KG1 (cell line): ENCODE data around the gene FOXM1.

ENCODE experiments used
- DNase-seq: peaks from one replicate; lab custom pipeline; 2025; lab: John Stamatoyannopoulos, UW

FOXM1 gene

DNA sequence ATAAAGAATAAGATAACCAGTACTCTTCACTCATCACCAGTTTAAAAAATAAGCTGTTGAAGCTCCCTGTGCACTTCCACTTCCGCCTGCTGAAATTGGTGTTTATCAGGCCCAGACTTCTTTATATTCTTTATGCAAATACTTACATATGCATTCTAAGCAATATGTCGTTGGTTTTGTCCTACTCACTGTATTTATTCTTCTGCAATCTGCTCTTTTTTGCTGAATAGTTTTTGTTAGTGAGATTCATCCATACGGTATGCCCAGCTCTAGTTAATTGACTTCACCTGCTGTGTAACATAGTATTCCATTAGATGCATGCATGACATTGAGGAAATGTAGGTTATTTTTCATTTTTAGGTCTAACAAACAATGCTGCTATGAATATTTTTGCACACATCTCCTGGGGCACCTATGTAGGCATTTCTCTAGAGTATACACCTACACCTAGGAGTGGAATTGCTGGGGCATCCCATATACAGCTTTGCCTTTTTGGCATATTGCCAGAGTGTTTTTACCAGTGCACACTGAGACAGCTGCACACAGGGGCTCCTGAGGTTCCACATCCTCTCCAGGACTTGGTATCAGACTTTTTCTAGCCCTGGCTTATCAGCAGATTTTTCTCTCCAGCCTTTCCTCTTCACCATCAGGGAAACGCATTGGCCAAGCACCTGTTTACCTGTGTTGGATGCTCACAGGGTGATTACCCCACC lies 41.1 kb downstream of the FOXM1 start:
- no peak for DNase-seq

DNA sequence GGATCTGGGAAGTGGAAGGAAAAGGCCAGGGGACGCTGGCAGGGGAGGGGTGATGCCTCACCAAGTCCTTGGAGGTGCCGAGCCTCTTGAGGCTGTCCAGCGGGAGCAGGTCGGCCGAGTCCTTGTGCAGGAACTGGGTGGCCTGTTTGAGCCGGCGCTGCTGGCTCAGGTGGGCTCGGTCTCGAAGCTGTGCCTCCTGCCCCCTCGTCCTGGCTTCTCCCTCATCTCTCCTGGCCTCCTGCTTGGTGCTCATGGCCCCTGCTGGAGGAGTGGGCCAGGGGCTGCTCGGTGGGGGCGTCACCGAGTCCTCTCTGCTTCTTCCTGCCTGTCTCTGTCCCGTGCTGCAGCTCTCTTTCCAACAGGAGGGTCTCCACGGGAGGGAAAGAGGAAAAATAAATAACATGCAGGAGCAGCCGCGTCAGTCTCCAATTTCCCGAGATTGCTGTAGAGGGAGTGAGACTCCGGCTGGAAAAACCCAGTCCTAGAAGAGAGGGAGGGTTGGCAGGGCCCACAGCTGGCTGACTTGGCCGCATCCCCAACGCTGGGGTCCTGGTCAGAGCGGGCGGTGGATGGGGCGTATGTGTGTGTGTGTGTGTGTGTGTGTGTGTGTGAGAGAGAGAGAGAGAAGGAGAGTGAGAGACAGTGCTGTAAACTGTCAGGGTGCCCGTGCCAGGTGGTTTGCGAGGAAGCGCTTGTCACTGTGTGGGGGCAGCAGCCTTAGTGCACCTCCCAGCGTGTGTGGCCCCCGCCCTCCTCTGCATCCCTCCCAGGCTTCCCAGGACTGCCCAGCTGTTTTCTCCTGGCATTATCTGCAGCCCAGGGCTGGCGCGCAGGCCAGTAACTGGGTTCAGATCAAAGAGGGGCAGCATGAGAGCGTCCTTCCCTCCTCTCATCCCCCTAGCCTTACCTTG lies 42.1 kb downstream of the FOXM1 start, which contains the start of gene NRIP2:
NRIP2 (minus strand) TSS at position 455 of the 911 bp plus-strand sequence; CDS start at position 403, 52 bp downstream.
- DNase-seq, result no peak

DNA sequence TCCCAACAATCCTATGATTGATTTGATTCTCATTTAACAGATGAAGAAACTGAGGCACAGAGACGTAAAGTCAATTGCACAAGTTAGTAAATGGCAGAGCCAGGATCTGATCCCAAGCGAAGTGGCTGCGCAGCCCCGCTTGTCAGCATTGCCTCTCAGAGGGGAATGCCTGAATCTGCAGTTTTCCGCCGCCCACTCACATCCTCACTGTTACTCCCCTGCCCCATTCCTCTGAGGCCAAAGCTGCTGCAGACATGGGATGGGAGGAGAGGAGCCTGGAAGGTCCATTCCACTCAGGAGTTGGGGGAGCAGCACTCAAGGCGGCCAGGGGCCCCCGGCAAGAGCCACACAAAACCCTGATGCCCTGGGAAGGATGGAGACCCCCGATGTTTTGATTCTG lies 43.2 kb downstream of the FOXM1 start:
- DNase-seq, result no peak

DNA sequence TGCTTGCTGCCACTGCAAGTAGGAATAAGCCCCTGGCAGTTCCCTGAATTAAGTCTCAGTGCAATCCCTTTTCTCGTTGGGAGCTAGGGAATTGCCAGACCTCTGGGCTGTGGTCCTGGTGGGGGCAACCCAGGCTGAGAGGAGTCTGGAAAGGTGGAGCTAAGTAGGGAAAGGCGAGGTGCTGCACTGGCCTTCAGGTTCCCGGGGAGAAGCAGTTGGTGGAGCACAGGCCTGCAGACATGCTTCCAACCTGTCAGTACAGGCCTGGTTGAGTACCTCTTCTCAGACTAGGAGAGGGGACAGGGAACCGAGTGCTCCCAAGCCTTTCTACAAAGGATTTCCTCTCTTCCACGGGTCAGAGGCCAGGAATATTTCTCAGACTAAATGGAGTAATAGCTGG lies 43.6 kb downstream of the FOXM1 start:
- no peak for DNase-seq

DNA sequence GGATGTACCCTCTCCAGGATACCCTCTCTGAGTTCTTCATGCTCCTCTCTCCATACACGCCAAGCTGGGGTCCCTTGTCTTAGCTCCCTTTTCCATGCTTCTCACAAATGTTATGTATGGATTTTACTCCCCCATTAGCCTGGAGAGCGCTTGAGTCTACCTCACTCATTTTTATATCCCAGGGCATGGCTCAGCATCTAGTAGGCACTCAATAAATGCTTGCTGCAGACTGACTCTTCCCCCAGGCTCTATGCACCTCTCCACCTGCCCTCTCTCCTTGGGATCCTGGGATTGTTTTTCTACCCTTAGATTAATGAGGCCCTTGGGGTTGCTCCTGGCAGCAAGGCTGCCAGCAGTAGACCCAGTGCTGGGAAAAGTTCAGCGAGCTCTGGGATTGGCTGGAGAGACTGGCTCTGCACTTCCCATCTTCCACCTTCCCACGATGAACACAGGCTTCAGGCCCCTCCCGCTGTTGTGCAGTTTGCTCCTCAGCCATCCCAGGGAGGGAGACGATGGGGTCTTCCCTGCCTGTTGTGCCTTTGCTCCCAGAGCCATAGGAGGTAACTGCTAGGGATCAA lies 44.3 kb downstream of the FOXM1 start:
- DNase-seq, result no peak

DNA sequence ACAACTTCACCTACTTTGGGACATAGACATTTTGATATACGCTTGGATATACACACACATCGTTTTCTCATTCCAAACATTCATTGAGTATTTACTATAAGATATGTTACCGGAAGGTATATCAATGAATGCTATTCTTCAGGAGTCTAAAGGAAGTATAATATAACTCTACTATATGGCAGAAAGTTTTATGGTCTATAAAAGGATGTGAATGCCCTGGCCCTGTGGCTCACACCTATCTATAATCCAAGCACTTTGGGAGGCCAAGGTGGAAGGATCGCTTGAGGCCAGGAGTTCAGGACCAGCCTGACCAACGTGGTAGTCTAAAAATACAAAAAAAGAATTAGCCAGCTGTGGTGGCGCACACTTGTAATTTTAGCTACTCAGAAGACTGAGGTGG lies 47.7 kb downstream of the FOXM1 start:
- no peak for DNase-seq

DNA sequence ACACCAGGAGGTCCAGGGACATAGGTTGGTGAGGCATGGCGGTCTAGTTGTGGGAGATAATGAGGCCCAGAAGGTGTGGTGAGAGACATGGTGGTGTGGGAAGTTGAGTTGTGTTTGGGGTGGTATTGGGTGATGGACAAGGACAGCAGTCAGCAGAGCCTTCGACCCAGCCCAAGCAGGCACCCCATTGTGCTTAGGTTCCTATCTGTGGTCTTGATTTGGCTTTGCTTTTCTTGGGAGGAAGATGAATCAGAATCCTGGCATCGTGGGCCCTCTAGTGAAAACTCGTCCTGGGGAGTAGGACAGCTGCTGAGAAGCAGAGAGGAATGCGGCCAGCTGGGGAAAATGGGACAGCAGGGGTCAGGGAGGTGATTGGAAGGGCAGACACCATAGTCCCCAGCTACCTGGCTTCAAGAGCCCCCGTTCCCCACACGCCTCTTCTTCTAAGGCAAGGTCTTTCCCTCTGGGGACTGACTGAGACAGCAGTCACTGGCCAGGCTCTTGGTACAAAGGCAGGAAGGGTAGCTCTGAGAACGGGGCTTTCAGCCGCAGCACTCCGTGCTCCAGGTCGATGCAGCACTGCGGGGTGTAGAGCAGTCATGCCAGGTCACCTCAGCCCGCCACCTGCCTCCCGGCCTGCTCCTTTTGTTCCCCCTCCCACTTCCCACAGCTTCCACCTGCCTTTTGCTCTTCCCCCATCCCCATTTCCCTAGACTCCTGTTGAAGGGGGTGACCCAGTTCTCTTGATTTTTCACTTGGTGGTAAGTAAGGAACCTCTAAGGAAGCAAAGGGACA lies 50.1 kb downstream of the FOXM1 start:
- no peak for DNase-seq

DNA sequence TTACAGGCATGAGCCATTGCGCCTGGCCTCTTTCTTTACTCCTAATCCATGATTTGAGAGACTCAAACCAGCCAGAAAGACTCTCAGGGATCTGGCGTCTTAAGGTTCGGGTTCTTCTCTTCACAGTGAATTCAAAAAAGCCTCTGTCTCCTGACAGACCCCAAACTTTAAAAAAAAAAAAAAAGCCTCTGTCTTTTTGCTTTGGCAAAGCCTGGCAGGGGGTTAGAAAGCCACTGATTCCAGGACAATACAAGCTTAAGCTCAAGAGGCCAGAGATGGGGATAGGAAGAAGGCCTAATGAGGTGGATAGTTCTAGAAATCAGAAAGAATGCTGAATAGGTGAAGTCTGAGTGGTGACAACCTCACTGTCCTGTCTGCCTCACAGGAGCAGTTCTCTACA lies 50.9 kb downstream of the FOXM1 start:
- DNase-seq, result no peak

DNA sequence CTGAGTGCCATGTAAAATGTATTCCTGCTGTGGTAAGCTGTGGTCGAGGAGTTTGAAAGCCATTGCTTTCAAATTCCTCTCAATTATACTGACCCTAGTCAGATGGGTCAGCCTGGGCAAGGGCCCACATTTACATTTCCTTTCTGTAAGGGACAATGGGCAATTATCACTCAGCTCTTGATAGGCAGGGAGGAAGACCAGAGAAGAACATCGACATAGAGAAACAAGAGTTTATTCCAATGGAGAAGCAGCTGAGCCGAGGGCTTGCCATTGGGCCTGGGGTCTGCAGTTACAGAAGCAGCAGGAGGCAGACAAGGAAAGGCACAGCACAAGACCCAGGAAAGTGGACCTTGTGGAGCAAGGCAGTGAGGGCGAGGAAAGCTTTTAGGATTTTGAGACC lies 51.8 kb downstream of the FOXM1 start:
- DNase-seq, result no peak

DNA sequence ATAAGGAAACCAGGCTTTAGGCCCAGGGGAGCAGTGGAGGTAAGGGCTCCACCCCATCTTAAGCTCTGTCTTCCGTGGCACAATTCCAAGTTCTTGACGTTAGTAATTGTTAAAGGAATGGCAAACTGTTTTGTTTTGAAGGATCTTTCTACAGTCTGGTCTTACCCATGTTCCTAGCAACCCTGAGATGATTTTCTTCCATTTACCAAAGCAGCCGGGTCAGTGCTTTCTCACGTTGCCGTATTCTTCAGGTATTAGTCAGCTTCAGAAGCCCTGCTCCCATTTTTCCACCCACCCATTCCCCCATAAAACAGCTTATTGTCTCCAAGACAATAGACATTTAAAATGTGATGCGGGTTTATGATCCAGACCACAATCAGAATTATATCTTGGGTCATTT lies 52.4 kb downstream of the FOXM1 start:
- no peak for DNase-seq

DNA sequence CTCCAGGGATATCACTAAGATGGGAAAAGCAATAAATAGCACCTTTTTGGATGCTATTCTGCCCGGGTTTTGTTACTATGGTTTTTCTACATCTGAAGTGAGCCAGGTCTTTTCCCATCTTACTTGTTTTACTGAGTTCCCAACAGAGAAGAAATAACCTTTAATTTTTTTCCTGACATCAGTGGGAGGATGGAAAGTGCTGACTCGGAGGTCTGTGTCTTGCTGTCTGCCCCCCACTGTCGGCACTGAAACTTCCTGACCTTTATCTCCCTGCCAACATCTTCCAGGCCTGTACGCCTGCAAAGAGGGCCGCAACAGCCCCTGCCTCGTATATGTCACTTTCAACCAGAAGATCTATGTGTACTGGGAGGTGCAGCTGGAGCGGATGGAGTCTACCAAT lies 53.5 kb downstream of the FOXM1 start:
- DNase-seq, result no peak

DNA sequence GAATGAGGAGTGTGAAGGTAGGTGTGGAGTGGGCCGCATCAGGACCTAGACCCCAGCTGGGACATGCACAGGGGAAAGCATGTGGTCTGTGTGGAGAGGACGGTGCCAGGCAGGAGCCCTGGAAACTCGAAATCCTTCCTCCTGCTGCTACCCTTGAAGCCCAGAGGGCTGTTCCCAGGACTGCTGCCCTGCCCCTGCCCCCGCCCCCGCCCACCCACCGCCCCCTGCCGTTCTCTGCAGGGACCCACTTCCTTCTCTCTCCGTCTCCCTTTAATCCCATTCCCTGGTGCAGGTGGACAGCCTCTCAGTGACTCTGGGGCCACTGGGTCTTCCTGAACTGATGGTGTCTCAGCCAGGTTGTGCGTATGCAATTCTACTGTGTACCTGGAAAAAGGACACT lies 56.5 kb downstream of the FOXM1 start:
- DNase-seq, result no peak

DNA sequence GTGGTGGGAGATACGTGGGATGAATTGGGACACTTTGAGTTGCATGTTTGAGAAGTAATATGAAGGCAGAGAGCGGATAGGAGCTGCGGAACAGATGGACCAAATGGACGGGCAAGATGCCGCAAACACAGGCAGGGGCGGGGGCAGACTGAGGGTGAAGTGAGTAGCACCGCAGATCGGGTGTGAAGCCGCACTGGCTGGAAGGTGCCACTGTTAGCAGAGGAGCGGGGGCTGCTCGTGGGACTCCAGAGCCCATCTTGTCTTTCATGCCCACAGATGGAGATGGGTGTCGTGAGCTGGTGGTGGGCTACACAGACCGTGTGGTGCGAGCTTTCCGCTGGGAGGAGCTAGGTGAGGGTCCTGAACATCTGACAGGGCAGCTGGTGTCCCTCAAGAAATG lies 57.2 kb downstream of the FOXM1 start:
- DNase-seq, result no peak

DNA sequence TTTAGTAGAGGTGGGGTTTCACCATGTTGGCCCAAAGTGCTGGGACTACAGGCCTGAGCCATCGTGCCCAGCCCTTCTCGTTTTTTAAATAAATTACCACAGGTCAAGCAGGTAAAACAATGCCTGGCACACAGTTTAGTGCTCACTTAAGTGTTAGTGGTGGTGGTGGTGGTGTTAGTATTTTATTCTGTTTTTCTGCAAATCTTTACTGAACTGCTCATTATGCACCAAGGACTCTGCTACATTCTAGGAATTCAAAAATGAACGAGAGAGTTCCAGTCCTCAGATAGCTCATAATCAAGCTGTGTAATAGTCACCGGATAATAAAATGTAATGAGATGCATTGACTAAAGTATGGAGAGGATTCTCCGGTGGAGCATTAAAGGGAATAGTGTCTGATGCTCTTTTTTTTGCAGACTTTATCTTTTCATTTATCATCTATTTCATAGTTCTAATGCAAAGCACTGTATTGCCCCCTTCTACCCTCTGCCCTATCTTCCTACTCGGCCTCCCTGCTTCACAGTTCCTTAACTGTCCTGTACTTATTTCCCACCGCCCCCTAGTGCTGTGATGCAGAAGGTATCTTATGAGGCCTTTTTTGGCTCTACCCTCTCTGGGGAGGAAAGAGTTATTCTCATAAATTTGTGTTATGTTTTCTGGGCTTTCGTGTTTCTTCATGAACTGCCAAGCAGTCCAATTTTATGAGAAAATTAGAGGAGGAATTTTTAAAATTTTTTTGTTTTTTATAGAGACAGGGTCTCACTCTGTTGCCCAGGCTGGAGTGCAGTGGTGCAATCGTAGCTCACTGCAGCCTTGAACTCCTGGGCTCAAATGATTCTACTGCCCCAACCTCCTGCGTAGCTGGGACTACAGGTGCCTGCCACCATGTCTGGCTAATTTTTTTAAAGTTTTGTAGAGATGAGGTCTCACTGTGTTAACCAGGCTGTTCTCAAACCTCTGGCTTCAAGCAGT lies 63.5 kb downstream of the FOXM1 start:
- peak; percentile 58 for DNase-seq

DNA sequence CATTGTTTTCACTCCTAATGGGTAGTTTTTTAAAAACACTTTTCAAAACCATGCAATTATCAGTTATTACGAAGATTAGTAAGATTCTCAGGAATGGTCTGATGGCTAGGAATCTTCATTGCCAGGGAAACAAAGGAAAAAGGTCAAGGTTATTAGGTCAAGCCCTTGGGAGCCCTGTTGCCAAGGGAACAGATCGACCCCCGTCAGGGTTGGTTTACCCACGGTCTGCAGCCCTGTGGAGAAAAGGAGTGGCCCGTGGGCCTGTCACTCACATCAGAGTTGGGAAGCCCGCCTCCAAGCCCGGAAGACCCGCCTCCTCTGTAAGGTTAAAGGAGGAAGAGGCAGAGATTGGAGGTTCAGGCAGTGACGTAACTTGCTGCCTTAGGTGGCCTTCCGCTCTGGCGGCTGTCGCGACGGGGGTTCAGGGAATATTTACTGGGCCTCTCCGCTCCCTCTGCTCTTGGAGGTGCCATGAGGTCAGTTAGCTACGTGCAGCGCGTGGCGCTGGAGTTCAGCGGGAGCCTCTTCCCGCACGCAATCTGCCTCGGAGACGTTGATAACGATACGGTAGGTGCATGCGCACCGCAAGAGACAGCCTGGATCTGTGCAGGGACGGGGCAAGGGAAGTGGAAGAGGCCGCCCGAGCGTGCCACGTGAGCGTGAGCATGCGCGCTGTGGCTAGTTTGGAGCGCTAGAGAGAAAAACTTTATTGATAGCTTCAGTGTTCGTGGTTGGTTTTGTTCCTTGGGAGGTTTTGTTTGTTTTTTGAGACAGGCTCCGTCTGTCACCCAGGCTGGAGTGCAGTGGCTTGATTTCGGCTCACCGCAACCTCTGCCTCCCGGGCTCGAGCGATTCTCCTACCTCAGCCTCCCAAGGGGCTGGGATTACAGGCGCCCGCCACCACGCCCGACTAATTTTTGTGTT lies 64.4 kb downstream of the FOXM1 start, which contains the start of gene ITFG2:
ITFG2 (plus strand) TSS at position 379 of the 924 bp plus-strand sequence; CDS start at position 472, 93 bp downstream.
- peak; percentile 100 for DNase-seq

DNA sequence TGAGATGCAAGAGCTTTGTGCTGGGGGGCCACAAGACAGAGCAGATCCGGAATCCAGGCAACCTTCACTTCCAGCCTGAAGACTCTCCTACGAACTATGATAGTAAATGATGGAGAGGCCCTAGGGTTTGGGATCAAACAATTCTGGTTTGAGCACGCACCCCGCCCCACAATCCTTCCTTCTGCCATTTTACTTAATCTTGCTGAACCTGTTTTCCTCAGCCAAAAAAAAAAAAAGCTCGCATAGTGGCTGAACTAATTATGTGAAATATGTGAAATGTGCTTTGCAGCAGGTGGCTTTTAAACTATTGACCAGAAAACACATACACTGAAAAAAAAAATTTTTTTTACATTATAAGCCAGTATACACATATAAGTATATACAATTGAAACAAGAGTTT lies 65.2 kb downstream of the FOXM1 start:
- no peak for DNase-seq
